Stimulated activated CD4-positive, alpha-beta T cell treated with anti-CD3 and anti-CD28 coated beads, Interleukin-4, amount 100 ng/mL, for 1 hour (primary cell): Measurements from ENCODE around the gene MRI1.
"Not testable (repeated sequence)": the region's sequence is repeated elsewhere in the genome, so short reads cannot be mapped to it uniquely, and the experiment has no call there.

Experiments
- DNase-seq: peaks from one replicate; pipeline ENCODE4 v3.0.0-alpha.2; 2020

MRI1 gene

GRCh38 chr19:13762635-13763235, 1.6 kb upstream of the MRI1 start:
- DNase-seq = no peak

GRCh38 chr19:13763265-13763664, 1.1 kb upstream of the MRI1 start:
- DNase-seq = no peak

GRCh38 chr19:13764821-13765394, 586 bp downstream of the MRI1 start:
- DNase-seq = peak; percentile 53

- DNase-seq = no peak
Measured at GRCh38 chr19:13765395-13766094, 1.2 kb downstream of the MRI1 start.

- DNase-seq = no peak
Measured at GRCh38 chr19:13766095-13766481, 1.8 kb downstream of the MRI1 start.

- no peak for DNase-seq
Measured at GRCh38 chr19:13768510-13768909, 4.2 kb downstream of the MRI1 start.

GRCh38 chr19:13770013-13770635, 5.8 kb downstream of the MRI1 start:
- no peak for DNase-seq

- peak; percentile 86 for DNase-seq
Measured at GRCh38 chr19:13774217-13775191, 10.2 kb downstream of the MRI1 start, which contains the start of gene C19orf53. Gene C19orf53, plus strand, starts transcription at chr19:13774456. Its CDS starts 22 bp downstream, at chr19:13774478.

GRCh38 chr19:13778398-13778797, 14.1 kb downstream of the MRI1 start:
- no peak for DNase-seq

GRCh38 chr19:13778847-13779246, 14.5 kb downstream of the MRI1 start:
- DNase-seq = no peak

GRCh38 chr19:13779794-13780193, 15.5 kb downstream of the MRI1 start:
- DNase-seq = not testable (repeated sequence)

- no peak for DNase-seq
Measured at GRCh38 chr19:13781547-13781946, 17.2 kb downstream of the MRI1 start.

GRCh38 chr19:13782537-13782936, 18.2 kb downstream of the MRI1 start:
- no peak for DNase-seq

GRCh38 chr19:13783565-13784500, 19.5 kb downstream of the MRI1 start:
- no peak for DNase-seq

- DNase-seq = peak; percentile 76
Measured at GRCh38 chr19:13784731-13785452, 20.6 kb downstream of the MRI1 start.

GRCh38 chr19:13788991-13789390, 24.7 kb downstream of the MRI1 start:
- DNase-seq = no peak

GRCh38 chr19:13790354-13790753, 26.0 kb downstream of the MRI1 start:
- no peak for DNase-seq

- DNase-seq = not testable (repeated sequence)
Measured at GRCh38 chr19:13793317-13793716, 29.0 kb downstream of the MRI1 start.

GRCh38 chr19:13794398-13794756, 30.1 kb downstream of the MRI1 start:
- DNase-seq = no peak

- peak; percentile 92 for DNase-seq
Measured at GRCh38 chr19:13794757-13795589, 30.7 kb downstream of the MRI1 start, which contains the start of gene ZSWIM4. Gene ZSWIM4, plus strand, starts transcription at chr19:13795443. Its CDS starts 206 bp downstream, at chr19:13795649.
